GM19099 (cell line): Measurements from ENCODE around the gene EIF5B.

Source experiments
- POLR2A ChIP-seq: IDR thresholded peaks from 3 replicates; pipeline ENCODE4 v1.6.1; 2011; ENCODE audit warnings: low read depth; ENCODE audit not compliant: insufficient read length; ENCODE audit errors: extremely low read depth

EIF5B gene

GRCh38 chr2:99354070-99354469 lies 16.9 kb downstream of the EIF5B start:
- no peak for TF ChIP-seq POLR2A

- no peak for TF ChIP-seq POLR2A
Observed at GRCh38 chr2:99356853-99357252, 19.7 kb downstream of the EIF5B start.

GRCh38 chr2:99365661-99366060 lies 28.5 kb downstream of the EIF5B start:
- TF ChIP-seq POLR2A, result no peak

GRCh38 chr2:99373144-99373543 lies 36.0 kb downstream of the EIF5B start:
- TF ChIP-seq POLR2A, result no peak

GRCh38 chr2:99374747-99375146 lies 37.6 kb downstream of the EIF5B start:
- TF ChIP-seq POLR2A, result no peak

- no peak for TF ChIP-seq POLR2A
Observed at GRCh38 chr2:99376254-99376864, 39.2 kb downstream of the EIF5B start.

- TF ChIP-seq POLR2A, result no peak
Observed at GRCh38 chr2:99377879-99378278, 40.7 kb downstream of the EIF5B start.

- TF ChIP-seq POLR2A, result no peak
Observed at GRCh38 chr2:99380376-99381010, 43.3 kb downstream of the EIF5B start.

- TF ChIP-seq POLR2A, result no peak
Observed at GRCh38 chr2:99382143-99382542, 45.0 kb downstream of the EIF5B start.

GRCh38 chr2:99386011-99386410 lies 48.8 kb downstream of the EIF5B start:
- TF ChIP-seq POLR2A, result no peak

- TF ChIP-seq POLR2A, result no peak
Observed at GRCh38 chr2:99388892-99389291, 51.7 kb downstream of the EIF5B start.

GRCh38 chr2:99389371-99389770 lies 52.2 kb downstream of the EIF5B start:
- TF ChIP-seq POLR2A, result no peak

- TF ChIP-seq POLR2A, result no peak
Observed at GRCh38 chr2:99389946-99390345, 52.8 kb downstream of the EIF5B start.

GRCh38 chr2:99395589-99396130 lies 58.5 kb downstream of the EIF5B start:
- no peak for TF ChIP-seq POLR2A

- no peak for TF ChIP-seq POLR2A
Observed at GRCh38 chr2:99397266-99397920, 60.2 kb downstream of the EIF5B start.

- TF ChIP-seq POLR2A, result no peak
Observed at GRCh38 chr2:99398303-99398702, 61.1 kb downstream of the EIF5B start.
